ENCODE measurements around the gene PSIP1.

DNA sequence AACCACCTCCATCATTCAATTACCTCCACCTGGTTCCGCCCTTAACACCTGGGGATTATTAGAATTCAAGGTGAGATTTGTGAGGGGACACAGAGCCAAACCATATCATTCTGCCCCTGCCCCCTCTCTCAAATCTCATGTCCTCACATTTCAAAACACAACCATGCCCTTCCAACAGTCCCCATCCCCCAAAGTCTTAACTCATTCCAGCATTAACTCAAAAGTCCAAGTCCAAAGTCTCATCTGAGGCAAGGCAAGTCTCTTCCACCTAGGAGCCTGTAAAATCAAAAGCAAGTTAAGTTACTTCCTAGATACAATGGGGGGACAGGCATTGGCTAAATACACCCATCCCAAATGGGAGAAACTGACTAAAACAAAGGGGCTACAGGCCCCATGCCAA lies 18.8 kb downstream of the PSIP1 start:
- no peak for TF ChIP-seq CTCF (conservative IDR thresholded peaks at IDR 0.05 in 1 of 2, IDR thresholded peaks at IDR 0.05 in 1 of 2; ENCODE audit: extremely low read depth in 1 of 2, insufficient read depth in 1 of 2, low read depth in 1 of 2, low read length in 2 of 2)
- TF ChIP-seq EZH2 (IDR thresholded peaks at IDR 0.05; ENCODE audit: borderline replicate concordance, low read length), result no peak
